GM15510 (cell line): ENCODE results near the gene MFSD2A.

ENCODE experiments used
- POLR2A ChIP-seq: IDR thresholded peaks from 3 replicates; pipeline ENCODE4 v1.6.1; 2011; ENCODE audit warnings: borderline replicate concordance; ENCODE audit not compliant: insufficient read length; ENCODE audit errors: extremely low read depth

MFSD2A gene

GRCh38 chr1:40003156-40004093 lies 48.5 kb downstream of the MFSD2A start:
- no peak for TF ChIP-seq POLR2A

GRCh38 chr1:40004857-40005256 lies 49.9 kb downstream of the MFSD2A start:
- TF ChIP-seq POLR2A = no peak

GRCh38 chr1:40011198-40011597 lies 56.3 kb downstream of the MFSD2A start:
- TF ChIP-seq POLR2A = no peak

- no peak for TF ChIP-seq POLR2A
These were observed 59.3 kb downstream of the MFSD2A start for GRCh38 chr1:40014253-40014706.

- no peak for TF ChIP-seq POLR2A
These were observed 60.1 kb downstream of the MFSD2A start for GRCh38 chr1:40014812-40015594.

GRCh38 chr1:40017951-40018575 lies 63.1 kb downstream of the MFSD2A start:
- TF ChIP-seq POLR2A = no peak
